RWPE2 (cell line): ENCODE data around the gene PROM1.
A peak's percentile ranks its signal among the peaks of the same experiment; 100 is the strongest.

Experiments
- ATAC-seq: fragments of 200-7000 bp; cut with Tn5 transposase; 3 replicates; pipeline ENCODE4 v1.9.1; 2021; ENCODE audit warnings: low read depth
- DNase-seq: peaks from one replicate; pipeline ENCODE4 v3.0.0-alpha.2; 2020; ENCODE audit warnings: low spot score
- H3K27ac ChIP-seq: fragments of 450-650 bp; 2 replicates; pipeline ENCODE4 v1.5.1; 2017; ENCODE audit warnings: mild to moderate bottlenecking; ENCODE audit not compliant: poor library complexity, severe bottlenecking
- H3K27me3 ChIP-seq: fragments of 250-450 bp; sonication (Bioruptor Pico); 2 replicates; pipeline ENCODE4 v1.5.1; 2021; ENCODE audit warnings: mild to moderate bottlenecking, moderate library complexity; ENCODE audit not compliant: insufficient read depth, poor library complexity, severe bottlenecking
- H3K36me3 ChIP-seq: fragments of 250-450 bp; sonication (Bioruptor Pico); 2 replicates; pipeline ENCODE4 v1.5.1; 2020; ENCODE audit warnings: low read depth, mild to moderate bottlenecking, moderate library complexity
- H3K4me1 ChIP-seq: fragments of 250-450 bp; sonication (Bioruptor Pico); 2 replicates; pipeline ENCODE4 v1.5.1; 2021; ENCODE audit warnings: mild to moderate bottlenecking, moderate library complexity; ENCODE audit not compliant: insufficient read depth, poor library complexity, severe bottlenecking
- H3K4me3 ChIP-seq: fragments of 250-450 bp; sonication (Bioruptor Pico); 2 replicates; pipeline ENCODE4 v1.5.1; 2021; ENCODE audit warnings: mild to moderate bottlenecking, moderate library complexity; ENCODE audit not compliant: severe bottlenecking
- H3K9me3 ChIP-seq: fragments of 250-450 bp; sonication (Bioruptor Pico); 2 replicates; pipeline ENCODE4 v1.5.1; 2021; ENCODE audit warnings: mild to moderate bottlenecking, moderate library complexity; ENCODE audit not compliant: severe bottlenecking
- TF ChIP-seq, protein P1 (sequence below): fragments of 450-650 bp; IDR thresholded peaks from one replicate; pipeline ENCODE4 v1.5.1; 2017; ENCODE audit warnings: mild to moderate bottlenecking, moderate library complexity; ENCODE audit not compliant: poor library complexity, severe bottlenecking

Gene PROM1

DNA sequence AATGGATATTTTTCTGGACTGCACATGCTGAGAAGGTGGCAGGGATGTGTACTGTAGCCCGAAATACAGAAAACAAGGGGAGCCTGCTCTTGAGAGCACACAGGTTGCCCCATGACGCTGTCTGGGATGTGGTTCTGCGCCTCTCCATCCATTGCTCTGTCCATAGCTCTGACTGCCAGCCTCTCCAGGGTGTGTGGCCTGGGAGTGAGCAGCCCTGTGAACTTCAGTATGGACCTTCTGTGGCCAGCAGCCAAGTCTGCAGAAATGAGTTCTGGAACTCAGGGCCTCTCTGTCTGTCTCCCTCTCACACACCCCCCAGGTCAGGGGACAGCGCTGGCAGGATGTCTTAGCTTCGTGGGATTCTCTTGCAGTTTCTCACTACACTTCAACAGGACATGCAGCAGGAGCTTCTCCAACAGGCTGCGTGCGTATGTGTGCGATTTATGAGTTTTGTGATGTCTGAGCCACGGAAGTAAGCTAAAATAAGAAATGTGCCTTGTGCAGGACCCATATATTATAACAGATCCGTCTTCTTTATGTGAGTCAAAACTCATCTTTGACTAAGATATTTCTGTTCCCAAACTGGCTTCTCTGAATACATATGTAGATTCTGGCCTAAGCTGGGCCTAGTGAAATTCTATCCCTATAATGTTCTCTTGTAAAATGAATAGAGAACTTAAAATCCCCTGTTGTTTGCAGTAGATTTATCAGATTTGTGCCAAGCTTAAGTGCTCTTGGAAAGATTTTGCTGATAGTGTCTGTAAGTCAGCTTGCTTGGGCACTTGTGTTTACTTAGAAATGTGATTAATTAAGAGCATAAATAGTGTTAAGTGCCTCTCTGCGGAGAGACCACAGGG lies 40.0 kb downstream of the PROM1 start:
- no peak overlapping the region for H3K27ac ChIP-seq
- no peaks in the 10 kb centered on the region for H3K36me3 ChIP-seq
- H3K4me1 ChIP-seq = no peaks in the 10 kb centered on the region
- DNase-seq (no peak), ATAC-seq (no peak)
- no peak overlapping the region for H3K4me3 ChIP-seq
- no peaks in the 10 kb centered on the region for H3K9me3 ChIP-seq
- no peaks in the 10 kb centered on the region for H3K27me3 ChIP-seq
- TF ChIP-seq, protein P1, sequence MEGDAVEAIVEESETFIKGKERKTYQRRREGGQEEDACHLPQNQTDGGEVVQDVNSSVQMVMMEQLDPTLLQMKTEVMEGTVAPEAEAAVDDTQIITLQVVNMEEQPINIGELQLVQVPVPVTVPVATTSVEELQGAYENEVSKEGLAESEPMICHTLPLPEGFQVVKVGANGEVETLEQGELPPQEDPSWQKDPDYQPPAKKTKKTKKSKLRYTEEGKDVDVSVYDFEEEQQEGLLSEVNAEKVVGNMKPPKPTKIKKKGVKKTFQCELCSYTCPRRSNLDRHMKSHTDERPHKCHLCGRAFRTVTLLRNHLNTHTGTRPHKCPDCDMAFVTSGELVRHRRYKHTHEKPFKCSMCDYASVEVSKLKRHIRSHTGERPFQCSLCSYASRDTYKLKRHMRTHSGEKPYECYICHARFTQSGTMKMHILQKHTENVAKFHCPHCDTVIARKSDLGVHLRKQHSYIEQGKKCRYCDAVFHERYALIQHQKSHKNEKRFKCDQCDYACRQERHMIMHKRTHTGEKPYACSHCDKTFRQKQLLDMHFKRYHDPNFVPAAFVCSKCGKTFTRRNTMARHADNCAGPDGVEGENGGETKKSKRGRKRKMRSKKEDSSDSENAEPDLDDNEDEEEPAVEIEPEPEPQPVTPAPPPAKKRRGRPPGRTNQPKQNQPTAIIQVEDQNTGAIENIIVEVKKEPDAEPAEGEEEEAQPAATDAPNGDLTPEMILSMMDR = no peak

DNA sequence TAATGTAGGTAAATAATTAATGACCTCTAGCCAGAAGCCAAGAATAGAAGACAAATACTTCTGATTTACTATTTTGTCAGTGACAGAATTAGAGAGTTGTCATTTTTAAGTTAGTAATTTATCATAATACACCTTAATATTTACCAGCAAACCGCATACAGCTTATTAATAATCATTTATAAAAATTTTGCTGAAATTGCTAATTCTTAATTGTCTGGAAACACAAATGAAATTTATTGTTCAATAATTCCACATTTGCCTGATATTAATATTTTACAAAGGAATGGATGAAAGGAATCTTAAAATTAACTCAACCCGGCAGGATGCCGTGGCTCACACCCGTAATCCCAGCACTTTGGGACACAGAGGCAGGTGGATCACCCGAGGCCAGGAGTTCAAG lies 44.7 kb downstream of the PROM1 start:
- Histone ChIP-seq H3K4me1 (no peaks in the 10 kb centered on the region), H3K9me3 (no peaks in the 10 kb centered on the region), H3K4me3 (no peak overlapping the region), H3K27ac (no peak overlapping the region), H3K27me3 (no peaks in the 10 kb centered on the region), H3K36me3 (no peaks in the 10 kb centered on the region)
- DNase-seq (no peak), ATAC-seq (no peak)
- TF ChIP-seq, protein P1 = no peak

DNA sequence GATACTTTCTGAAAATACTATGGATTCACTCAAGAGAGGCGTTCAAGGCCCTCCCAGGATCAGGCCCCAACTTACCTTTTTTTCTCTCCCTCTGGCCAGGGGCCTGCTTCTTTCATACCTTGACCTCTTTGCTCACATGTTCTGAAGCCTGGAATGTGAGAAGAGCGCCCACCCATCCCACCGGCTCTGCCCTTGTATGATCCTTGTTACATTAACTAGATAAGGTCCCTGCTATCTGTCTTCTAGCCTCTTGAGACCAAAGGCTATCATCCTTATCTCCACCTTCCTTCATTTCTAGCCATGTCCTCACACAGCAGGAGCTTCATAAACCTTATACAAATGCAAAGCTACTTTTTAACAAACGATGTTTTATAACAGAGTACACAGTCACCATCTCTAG lies 45.9 kb downstream of the PROM1 start:
- H3K9me3 ChIP-seq = no peaks in the 10 kb centered on the region
- no peak overlapping the region for H3K27ac ChIP-seq
- H3K4me1 ChIP-seq = no peaks in the 10 kb centered on the region
- H3K27me3 ChIP-seq = no peaks in the 10 kb centered on the region
- no peak for DNase-seq
- TF ChIP-seq, protein P1 = no peak
- no peaks in the 10 kb centered on the region for H3K36me3 ChIP-seq
- ATAC-seq = no peak
- H3K4me3 ChIP-seq = no peak overlapping the region

DNA sequence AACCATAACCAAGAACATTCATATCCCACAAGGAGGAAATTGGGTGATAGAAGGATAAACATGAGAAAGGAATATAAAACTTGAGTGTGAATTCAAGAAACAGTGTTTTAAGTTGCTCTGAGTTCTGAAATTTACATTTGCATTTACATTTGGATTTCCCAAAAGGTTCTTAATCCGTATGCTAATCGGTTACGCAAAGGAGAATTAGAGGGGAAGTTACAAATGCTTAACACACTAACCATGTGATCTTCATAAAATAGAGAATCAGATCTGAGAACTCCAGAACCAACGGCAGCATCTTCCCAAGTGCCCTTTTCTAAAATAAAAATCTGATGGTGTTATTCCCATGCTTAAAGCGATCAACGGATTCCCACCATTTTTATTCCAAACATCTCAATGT lies 48.0 kb downstream of the PROM1 start:
- ATAC-seq (no peak), DNase-seq (no peak)
- Histone ChIP-seq H3K4me1 (no peaks in the 10 kb centered on the region), H3K27ac (no peak overlapping the region), H3K9me3 (no peaks in the 10 kb centered on the region), H3K36me3 (no peaks in the 10 kb centered on the region), H3K27me3 (no peaks in the 10 kb centered on the region), H3K4me3 (no peak overlapping the region)
- TF ChIP-seq, protein P1 = no peak

DNA sequence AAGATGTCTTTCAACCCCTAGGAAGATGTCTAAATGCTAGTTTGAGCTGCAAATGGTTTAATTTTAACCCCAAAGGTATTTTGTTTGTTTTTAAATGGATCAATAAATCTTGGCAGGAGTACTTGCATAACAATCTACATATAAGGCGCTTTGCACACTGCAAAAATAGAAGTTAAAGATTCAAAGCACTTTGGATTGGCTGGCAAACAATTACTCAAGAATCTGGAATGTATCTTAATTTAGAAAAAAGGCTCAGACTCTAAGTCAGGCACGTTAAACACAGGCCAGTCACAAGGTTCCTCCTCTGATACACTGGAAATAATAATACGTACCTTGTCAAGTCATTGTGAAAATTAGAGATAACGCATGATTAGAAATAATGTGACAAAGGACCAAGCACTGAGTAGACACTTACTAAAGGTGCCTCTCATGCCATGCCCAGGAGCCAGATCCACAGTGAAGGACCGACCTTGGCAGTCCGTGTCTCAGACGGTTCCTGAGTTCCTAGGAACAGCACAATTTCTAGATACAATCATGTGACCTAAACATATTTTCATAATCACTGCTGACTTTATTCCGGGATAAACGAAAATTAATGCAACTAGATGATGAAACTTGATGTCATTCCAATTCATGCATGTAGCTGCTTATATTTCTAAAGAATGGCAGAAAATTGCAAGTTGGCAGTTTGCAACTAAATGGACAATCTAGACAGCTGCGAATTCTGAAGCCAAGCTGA lies 49.6 kb downstream of the PROM1 start:
- TF ChIP-seq, protein P1 = no peak
- Histone ChIP-seq H3K4me1 (no peaks in the 10 kb centered on the region), H3K9me3 (no peaks in the 10 kb centered on the region), H3K27ac (no peak overlapping the region), H3K27me3 (no peaks in the 10 kb centered on the region), H3K36me3 (no peaks in the 10 kb centered on the region), H3K4me3 (no peak overlapping the region)
- DNase-seq (no peak), ATAC-seq (peak; percentile 51; the same call in 2 of the 3 replicates)
